MM.1S (cell line): ENCODE measurements around the gene CFAP68.

Experiments
- DNase-seq: peaks from one replicate; pipeline ENCODE4 v3.0.0-alpha.2; 2015
- H2AFZ ChIP-seq: fragments of 300-600 bp; sonication (generic); 2 replicates; pipeline ENCODE4 v1.6.0; 2016; ENCODE audit warnings: antibody characterized with exemption, low read length
- H3F3A ChIP-seq: fragments of 300-600 bp; sonication (generic); 2 replicates; pipeline ENCODE4 v1.6.1; 2016; ENCODE audit warnings: mild to moderate bottlenecking, antibody characterized with exemption, low read length, moderate library complexity, mixed read lengths; ENCODE audit not compliant: insufficient read depth
- H3K27ac ChIP-seq: fragments of 300-600 bp; sonication (generic); 2 replicates; pipeline ENCODE4 v1.5.1; 2016; ENCODE audit warnings: mild to moderate bottlenecking, low read length
- H3K27me3 ChIP-seq: fragments of 300-600 bp; sonication (generic); replicated peaks from 2 replicates; pipeline ENCODE4 v1.6.0; 2016; ENCODE audit warnings: low read length; ENCODE audit not compliant: insufficient read depth
- H3K36me3 ChIP-seq: fragments of 300-600 bp; sonication (generic); replicated peaks from 2 replicates; pipeline ENCODE4 v1.6.1; 2016; ENCODE audit warnings: mild to moderate bottlenecking, low read length, mixed read lengths; ENCODE audit not compliant: insufficient read depth
- H3K4me1 ChIP-seq: fragments of 300-600 bp; sonication (generic); 2 replicates; pipeline ENCODE4 v1.6.1; 2016; ENCODE audit warnings: low read length, mixed read lengths
- H3K4me2 ChIP-seq: fragments of 300-600 bp; sonication (generic); 2 replicates; pipeline ENCODE4 v1.6.0; 2016; ENCODE audit warnings: low read depth, low read length
- H3K4me3 ChIP-seq: fragments of 300-600 bp; sonication (generic); 2 replicates; pipeline ENCODE4 v1.5.1; 2016; ENCODE audit warnings: low read length, mixed read lengths
- H3K79me2 ChIP-seq: fragments of 300-600 bp; sonication (generic); 2 replicates; pipeline ENCODE4 v1.6.1; 2016; ENCODE audit warnings: mixed run types, low read length, mixed read lengths
- H3K9ac ChIP-seq: fragments of 300-600 bp; sonication (generic); 2 replicates; pipeline ENCODE4 v1.6.1; 2016; ENCODE audit warnings: low read length, mixed read lengths
- H3K9me2 ChIP-seq: fragments of 300-600 bp; sonication (generic); replicated peaks from 2 replicates; pipeline ENCODE4 v1.6.1; 2016; ENCODE audit warnings: mild to moderate bottlenecking, low read length, mixed read lengths; ENCODE audit not compliant: insufficient read depth
- H3K9me3 ChIP-seq: fragments of 300-600 bp; sonication (generic); replicated peaks from 2 replicates; pipeline ENCODE4 v1.6.1; 2016; ENCODE audit warnings: mild to moderate bottlenecking, low read length, mixed read lengths; ENCODE audit not compliant: insufficient read depth
- H4K20me1 ChIP-seq: fragments of 300-600 bp; sonication (generic); 2 replicates; pipeline ENCODE4 v1.6.1; 2016; ENCODE audit warnings: mild to moderate bottlenecking, low read length, moderate library complexity, mixed read lengths; ENCODE audit not compliant: insufficient read depth
- EZH2 ChIP-seq: fragments of 300-600 bp; sonication (generic); optimal IDR thresholded peaks from 2 replicates; pipeline ENCODE3; 2017; ENCODE audit warnings: low read depth, mild to moderate bottlenecking, antibody characterized with exemption, low read length, mixed read lengths
- EZH2phosphoT487 ChIP-seq: fragments of 300-600 bp; sonication (generic); IDR thresholded peaks from 2 replicates; pipeline ENCODE4 v1.6.1; 2018; ENCODE audit warnings: antibody characterized with exemption, low read length
- TF ChIP-seq, protein P1 (sequence below): fragments of 300-600 bp; sonication (generic); IDR thresholded peaks from 2 replicates; pipeline ENCODE4 v1.5.1; 2016; ENCODE audit warnings: antibody characterized with exemption, low read length, mixed read lengths

The CFAP68 gene

DNA sequence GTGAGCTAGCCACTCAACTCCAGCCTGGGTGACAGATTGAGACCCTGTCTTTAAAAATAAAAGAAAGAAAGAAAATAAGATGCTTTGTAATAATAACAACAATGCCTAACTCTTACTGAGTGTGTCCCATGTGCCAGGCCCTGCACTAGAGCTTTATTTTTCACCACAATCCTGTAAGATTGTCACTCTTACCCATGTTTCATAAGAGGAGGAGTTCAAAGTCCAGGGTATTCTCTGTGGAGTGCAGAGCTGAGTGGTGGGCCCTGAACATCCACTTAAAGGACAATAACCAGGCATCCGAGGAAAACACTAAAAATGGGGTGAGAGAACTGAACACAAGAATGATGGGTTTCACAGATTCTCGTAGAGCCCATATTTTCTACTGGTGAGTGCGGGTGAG, 38.4 kb downstream of the CFAP68 start:
- Histone ChIP-seq H3K27ac (no peak overlapping the region), H3K9me2 (no peaks in the 10 kb centered on the region), H3K4me1 (no peaks in the 10 kb centered on the region), H3F3A (no peaks in the 10 kb centered on the region; the same call in 1 of the 2 replicates), H3K4me3 (no peak overlapping the region), H3K27me3 (no peaks in the 10 kb centered on the region), H3K4me2 (no peak overlapping the region), H4K20me1 (no peaks in the 10 kb centered on the region), H3K9ac (no peak overlapping the region), H3K36me3 (no peaks in the 10 kb centered on the region), H3K79me2 (no peaks in the 10 kb centered on the region), H3K9me3 (no peaks in the 10 kb centered on the region), H2AFZ (no peak overlapping the region)
- no peak for TF ChIP-seq EZH2
- TF ChIP-seq, protein P1, sequence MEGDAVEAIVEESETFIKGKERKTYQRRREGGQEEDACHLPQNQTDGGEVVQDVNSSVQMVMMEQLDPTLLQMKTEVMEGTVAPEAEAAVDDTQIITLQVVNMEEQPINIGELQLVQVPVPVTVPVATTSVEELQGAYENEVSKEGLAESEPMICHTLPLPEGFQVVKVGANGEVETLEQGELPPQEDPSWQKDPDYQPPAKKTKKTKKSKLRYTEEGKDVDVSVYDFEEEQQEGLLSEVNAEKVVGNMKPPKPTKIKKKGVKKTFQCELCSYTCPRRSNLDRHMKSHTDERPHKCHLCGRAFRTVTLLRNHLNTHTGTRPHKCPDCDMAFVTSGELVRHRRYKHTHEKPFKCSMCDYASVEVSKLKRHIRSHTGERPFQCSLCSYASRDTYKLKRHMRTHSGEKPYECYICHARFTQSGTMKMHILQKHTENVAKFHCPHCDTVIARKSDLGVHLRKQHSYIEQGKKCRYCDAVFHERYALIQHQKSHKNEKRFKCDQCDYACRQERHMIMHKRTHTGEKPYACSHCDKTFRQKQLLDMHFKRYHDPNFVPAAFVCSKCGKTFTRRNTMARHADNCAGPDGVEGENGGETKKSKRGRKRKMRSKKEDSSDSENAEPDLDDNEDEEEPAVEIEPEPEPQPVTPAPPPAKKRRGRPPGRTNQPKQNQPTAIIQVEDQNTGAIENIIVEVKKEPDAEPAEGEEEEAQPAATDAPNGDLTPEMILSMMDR = no peak
- TF ChIP-seq EZH2phosphoT487 = no peak
- no peak for DNase-seq

DNA sequence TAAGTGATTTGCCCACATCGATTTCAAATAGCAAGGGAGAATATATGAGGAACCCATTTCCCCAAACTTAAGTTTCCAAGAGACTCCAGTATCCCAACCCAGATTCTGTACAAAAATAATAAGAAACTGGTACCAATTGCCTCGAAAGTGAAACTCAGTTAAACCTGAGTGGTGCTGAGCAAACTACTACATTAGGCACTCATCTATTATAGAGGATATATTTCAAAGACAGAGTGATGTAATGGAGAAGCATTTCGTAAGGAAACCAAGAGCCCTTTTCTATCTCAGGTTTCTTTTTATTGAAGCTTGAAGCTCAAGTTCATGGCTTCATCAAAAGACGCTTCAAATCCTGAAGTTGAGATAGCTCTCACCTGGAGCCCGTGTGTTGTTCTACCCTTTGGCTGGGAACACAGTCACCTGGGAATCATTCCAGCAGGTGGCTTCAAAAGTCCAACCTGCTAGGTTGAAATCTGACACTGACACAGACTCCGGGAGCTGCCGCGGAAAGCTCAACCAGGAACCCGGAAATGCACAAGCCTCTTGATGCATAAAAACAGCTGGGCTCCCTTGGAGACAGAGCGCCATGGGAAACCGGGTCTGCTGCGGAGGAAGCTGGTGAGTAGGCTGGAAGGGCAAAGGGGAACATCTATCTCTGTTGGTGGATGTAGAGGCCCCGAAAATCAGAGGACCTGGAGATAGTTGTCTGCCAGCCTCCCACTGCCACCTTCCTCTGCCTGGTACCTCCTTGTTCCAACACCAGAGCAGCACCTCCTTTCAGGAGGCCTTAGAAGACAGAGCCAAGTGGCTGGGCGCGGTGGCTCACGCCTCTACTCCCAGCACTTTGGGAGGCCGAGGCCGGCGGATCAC, 39.3 kb downstream of the CFAP68 start, which contains the start of gene C11orf52:
Gene C11orf52 (plus strand): TSS at position 524 of the 867 bp plus-strand sequence. CDS start 60 bp downstream, at position 584.
- Histone ChIP-seq H3K79me2 (no peaks in the 10 kb centered on the region), H3K4me3 (no peak within 1 kb of the TSS), H3K36me3 (no peaks in the 10 kb centered on the region), H3K9ac (no peak within 1 kb of the TSS), H2AFZ (no peak within 1 kb of the TSS), H3F3A (no peaks in the 10 kb centered on the region; the same call in 1 of the 2 replicates), H3K9me3 (no peaks in the 10 kb centered on the region), H3K9me2 (no peaks in the 10 kb centered on the region), H3K27ac (no peak within 1 kb of the TSS), H4K20me1 (no peaks in the 10 kb centered on the region), H3K4me2 (no peak within 1 kb of the TSS), H3K4me1 (no peaks in the 10 kb centered on the region), H3K27me3 (no peaks in the 10 kb centered on the region)
- TF ChIP-seq EZH2phosphoT487 = no peak
- TF ChIP-seq EZH2 = no peak
- TF ChIP-seq, protein P1 = no peak
- DNase-seq = peak; percentile 27

GRCh38 chr11:111920908-111921307, 41.6 kb downstream of the CFAP68 start:
- DNase-seq = no peak
- Histone ChIP-seq H2AFZ (no peak overlapping the region), H3K27ac (no peak overlapping the region), H3K9me3 (no peaks in the 10 kb centered on the region), H3K36me3 (no peaks in the 10 kb centered on the region), H3K27me3 (no peaks in the 10 kb centered on the region), H3F3A (no peaks in the 10 kb centered on the region; the same call in 1 of the 2 replicates), H3K4me2 (no peak overlapping the region), H3K9me2 (no peaks in the 10 kb centered on the region), H3K79me2 (no peaks in the 10 kb centered on the region), H3K4me1 (peaks cover under 1% of the 10 kb centered on the region; the same call in 1 of the 2 replicates), H3K4me3 (no peak overlapping the region), H3K9ac (no peak overlapping the region), H4K20me1 (no peaks in the 10 kb centered on the region)
- TF ChIP-seq EZH2 (no peak), EZH2phosphoT487 (no peak)
- TF ChIP-seq, protein P1 = no peak
